ENCODE data around the gene ELOF1.
"Not testable (repeated sequence)": the region's sequence is repeated elsewhere in the genome, so short reads cannot be mapped to it uniquely, and the experiment has no call there.

Gene ELOF1

DNA sequence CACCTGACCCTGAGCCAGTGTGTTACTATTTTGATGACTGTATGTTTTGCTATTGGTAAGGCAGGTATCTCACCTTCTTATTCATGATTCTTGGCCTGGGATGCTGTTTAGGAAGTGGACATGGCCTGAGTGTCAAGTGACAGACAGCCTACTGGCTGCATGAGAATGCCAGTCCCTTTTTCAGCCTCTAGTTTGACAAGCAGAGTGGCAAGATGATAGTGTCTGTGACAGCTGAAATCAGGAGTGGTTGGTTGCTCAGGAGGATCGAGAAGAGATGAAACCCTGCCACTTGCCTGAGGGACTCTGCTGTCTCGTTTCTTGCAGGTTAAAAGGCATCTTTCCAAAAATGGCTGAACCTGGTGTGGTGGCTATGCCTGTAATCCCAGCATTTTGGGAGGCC lies 7.1 kb upstream of the ELOF1 start:
- DNase-seq, result no peak

DNA sequence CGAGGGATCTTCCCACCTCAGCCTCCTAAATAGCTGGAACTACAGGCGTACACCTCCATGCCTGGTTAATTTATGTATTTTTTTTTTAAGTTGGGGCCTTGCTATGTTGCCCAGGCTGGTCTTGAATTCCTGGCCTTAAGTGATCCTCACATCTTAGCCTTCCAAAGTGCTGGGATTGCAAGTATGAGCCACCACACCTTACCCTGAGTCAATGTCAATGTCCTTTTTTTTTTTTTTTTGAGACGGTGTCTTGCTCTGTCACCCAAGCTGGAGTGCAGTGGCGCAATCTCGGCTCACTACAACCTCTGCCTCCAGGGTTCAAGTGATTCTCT lies 6.6 kb upstream of the ELOF1 start:
- DNase-seq, result not testable (repeated sequence)

DNA sequence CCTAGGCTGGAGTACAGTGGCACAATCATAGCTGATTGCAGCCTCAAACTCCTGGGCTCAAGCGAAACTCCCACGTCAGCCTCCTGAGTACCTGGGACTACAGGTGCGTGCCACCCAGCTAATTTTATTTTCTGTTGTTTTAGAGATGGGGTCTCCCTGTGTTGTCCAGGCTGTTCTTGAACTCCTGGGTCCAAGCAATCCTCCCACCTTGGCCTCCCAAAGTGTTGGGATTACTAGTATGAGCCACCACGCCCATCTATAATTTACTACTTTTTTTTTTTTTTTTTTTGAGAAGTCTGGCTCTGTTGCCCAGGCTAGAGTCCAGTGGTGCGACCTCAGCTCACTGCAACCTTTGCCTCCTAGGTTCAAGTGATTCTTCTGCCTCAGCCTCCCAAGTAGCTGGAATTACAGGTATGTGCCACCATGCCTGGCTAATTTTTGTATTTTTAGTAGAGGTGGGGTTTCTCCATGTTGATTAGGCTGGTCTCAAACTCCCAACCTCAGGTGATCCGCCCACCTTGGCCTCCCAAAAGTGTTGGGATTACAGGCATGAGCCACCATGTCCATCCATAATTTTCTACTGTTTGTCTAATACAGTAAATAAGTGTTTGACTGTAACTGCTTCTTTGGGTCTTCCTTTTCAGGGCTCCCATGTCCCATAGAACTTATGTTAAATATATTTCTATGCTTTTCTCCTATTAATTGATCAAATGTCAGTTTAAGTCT lies 5.2 kb upstream of the ELOF1 start:
- not testable (repeated sequence) for DNase-seq

DNA sequence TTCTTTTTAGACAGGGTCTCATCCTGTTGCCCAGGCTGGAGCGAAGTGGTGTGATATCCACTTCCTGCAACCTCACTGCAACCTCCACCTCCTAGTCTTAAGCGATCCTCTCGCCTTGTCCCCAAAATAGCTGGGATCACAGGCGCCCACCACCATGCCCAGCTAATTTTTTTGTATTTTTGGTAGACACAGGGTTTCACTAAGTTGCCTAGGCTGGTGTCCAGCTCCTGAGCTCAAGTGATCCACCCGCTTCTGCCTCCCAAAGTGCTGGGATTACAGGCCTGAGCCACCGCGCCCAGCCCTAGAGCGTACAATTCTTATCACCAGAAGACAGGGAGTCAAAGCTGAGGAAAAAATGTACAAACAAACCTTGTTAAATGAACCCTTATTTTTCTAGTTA lies 4.5 kb upstream of the ELOF1 start:
- no peak for DNase-seq

DNA sequence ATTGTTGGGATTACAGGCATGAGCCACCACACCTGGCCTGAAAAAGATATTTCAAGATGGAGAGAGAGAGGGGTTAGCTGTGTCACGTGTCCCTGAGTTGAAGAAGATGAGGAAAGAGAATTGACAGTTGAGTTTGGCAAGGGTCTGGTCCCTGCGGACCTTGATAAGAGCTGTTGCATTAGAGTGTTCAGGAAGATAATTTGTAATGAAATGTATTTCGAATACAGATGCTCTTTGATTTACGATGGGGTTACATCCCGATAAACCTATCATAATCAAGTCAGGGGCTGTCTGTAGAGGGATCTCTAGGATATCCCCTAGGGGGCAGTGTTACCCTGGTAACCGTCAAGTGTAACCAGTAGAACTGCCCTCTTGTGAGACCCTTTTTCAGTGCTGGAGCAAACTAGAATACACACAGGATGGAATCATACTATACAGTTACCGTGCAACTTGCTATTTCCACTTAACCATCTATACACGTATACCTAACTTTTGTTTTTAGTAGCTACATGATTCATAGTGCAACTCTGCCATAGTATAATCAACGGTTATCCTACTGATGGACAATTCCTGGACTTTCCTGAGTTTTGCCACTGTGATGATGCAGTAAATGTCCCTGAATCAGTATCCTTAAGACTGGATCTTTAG lies 1.5 kb upstream of the ELOF1 start:
- DNase-seq, result peak; percentile 53

DNA sequence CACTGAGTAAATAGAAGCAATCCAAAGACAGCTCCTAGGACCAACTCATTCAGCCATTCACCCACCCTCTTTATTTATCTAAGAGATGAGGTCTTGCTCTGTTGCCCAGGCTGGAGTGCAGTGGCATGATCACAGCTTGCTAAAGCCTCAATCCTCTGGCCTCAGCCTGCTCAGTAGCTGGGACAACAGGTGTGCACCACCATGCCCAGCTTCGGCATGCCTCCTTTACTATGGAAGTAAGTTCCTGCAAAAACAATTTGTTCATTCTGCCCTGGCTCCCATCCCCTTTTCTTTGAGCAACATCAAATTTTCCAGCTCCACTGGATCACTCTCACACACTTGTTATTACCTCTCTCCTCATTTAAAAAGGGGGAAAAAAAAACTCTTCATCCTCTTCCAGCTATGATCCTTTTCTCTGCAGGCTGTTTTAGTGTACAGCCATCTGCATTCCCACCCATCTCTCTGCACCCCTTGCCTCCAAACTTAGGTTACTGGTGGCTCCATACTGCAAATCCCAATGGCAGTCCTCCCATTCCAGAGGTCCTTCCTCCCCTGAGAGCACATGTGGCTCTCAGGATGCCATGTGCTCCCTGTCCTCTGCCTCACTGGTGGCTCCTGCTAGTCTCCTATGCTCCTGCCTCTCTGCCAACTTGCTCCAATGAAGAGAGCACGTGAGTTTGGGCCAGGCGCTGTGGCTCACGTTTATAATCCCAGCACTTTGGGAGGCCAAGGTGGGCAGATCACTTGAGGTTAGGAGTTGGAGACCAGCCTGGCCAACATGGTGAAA lies 2.2 kb downstream of the ELOF1 start:
- DNase-seq, result no peak

DNA sequence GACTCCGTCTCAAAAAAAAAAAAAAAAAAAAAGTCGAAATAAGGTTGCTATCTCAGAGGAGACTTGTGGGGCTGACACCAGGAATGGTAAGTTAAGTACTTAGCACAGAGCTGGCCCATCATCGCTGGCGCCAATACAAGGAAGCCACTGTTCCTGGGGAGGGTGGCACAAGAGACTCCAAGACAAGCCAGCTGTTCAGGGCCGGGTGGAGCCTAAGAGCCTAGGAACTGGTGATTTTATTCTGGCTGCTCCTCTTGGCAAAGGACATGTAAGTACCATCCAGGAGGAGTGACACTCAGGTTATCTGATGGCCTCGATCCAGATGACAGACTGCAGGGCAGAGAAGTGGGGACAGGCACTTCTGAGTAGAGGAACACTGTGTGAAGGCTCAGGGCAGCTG lies 3.8 kb downstream of the ELOF1 start:
- no peak for DNase-seq

DNA sequence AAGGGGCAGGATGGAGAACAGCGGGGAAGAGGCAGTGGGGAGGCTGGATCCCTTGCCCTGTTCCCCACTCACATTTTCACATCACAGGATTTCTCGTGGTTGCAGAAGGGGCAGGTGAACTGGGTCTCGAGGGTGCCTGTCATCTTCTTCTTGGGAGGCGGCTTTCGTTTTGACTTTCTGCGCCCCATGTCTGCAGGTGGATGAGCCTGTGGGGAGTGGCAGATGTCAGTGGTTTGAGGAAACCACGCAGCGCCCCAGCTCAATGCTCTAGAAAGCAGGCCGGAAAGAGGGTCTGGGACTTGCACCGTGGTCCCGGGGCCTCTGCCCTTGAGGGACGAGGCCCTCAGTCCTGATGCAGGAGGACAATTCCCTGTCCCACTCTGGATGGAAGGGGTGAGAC lies 4.9 kb downstream of the ELOF1 start:
- no peak for DNase-seq

DNA sequence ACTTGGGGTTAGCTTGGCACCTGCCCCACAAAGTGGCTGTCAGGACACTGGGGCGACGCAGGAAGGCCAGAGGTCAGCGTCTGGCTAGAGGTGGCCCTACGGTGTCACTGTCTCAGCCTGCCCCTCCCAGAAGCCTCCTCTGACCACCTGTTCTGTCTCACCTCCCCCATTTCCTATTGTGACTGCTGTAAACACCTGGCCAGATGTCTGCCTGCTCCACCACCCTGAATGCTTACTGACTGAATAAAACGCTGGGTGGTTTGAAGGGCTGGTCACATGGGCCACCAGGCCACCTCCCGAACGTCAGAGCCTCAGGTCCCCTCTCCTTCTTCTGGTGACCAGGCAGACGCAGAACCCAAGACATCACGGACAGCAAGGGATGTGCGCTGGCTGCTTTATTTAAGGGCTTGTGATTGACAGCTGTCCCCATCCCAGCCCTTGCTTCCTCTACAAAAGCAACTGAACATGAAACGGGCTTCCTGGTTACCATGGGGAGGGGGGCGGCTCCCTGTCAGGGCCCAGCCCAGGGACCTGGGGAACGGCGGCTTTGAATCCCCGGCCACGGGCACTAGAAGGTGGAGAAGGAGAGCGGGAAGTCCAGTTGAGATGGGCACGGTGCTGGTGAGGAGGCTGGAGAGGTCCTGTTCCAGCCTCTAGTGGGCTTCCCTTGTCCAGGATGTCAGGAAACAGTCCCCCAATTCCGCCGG lies 6.2 kb downstream of the ELOF1 start:
- DNase-seq, result no peak

DNA sequence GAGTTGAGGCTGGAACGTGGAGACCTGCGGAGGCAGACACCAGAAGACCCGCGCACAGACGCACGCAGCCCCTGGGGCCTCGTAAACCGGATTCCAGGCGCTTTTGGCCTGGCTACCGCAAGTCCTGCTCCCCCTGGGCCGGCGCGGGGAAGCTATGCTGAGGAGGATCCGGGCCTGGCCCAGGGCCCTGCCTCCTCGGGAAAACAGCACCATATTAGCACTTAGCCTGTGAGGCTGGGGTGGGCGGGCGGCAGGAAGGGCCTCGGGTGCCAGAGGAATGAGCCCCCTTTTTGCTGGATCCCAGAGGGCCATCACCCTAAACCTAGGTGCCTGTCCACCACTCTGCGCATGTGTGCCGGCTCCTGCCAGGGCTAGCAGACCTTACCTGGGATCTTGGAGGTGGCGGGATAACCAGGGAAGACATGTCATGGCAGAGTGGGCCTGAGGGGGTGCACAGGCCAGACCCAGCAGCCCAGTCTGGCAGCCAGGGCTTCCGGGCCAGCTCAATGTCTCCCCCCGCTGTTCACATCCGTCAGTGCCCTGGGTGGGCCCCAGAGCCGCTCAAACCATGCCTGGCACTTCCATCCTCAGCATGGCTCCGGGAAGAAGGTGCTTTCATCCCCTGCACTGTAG lies 7.3 kb downstream of the ELOF1 start:
- no peak for DNase-seq

DNA sequence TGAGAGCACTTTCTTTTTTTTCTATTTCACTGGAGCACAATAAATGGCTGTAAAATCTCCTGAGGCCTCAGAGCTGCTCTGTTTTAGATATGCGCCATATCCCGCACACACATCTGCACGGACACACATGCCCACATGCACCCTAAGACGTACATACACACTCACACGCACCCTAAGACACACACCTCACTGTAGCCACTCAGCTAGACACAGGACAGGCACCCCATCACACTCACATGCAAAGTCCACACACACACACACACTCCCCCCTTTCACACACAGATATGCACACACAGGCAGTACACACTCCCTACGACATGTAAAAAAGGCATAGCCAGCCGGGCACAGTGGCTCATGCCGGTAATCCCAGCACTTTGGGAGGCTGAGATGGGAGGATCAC lies 8.8 kb downstream of the ELOF1 start:
- DNase-seq, result no peak

DNA sequence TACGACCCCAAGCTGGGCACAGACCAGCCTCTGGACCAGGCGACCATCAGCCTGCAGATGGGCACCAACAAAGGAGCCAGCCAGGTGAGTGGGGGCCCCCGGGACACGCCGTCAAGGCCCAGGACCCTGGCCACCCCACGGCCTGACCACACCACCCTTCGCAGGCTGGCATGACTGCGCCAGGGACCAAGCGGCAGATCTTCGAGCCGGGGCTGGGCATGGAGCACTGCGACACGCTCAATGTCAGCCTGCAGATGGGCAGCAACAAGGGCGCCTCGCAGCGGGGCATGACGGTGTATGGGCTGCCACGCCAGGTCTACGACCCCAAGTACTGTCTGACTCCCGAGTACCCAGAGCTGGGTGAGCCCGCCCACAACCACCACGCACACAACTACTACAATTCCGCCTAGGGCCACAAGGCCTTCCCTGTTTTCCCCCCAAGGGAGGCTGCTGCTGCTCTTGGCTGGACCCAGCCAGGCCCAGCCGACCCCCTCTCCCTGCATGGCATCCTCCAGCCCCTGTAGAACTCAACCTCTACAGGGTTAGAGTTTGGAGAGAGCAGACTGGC lies 9.6 kb downstream of the ELOF1 start:
- no peak for DNase-seq

DNA sequence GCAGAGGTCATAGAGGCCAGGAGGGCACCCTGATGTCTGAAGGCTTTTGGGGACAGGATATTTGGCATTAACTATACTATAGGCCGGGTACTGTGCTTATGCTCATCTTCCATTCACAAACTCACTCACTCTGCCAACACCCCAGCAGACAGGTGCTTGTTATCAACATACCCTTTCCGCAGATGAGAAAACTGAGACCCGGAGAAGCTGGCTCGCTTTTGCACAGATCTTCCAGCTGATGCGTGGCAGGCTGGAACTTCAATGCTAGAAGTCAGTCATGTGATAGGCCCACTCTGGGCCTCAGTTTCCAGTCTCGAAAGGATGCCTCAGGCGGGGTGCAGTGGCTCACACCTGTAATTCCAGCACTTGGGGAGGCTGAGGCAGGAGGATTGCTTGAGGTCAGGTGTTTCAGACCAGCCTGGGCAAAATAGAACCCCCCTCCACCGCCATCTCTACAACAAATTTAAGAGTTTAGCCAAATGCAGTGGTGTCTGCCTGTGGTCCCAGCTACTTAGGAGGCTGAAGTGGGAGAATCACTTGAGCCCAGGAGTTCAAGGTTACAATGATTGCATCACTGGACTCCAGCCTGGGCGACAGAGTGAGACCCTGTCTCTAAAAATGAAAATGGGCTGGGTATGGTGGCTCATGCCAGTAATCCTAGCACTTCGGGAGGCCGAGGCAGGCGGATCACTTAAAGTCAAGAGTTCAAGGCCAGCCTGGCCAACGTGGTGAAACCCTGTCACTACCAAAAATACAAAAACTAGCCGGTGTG lies 10.9 kb downstream of the ELOF1 start:
- DNase-seq, result no peak

DNA sequence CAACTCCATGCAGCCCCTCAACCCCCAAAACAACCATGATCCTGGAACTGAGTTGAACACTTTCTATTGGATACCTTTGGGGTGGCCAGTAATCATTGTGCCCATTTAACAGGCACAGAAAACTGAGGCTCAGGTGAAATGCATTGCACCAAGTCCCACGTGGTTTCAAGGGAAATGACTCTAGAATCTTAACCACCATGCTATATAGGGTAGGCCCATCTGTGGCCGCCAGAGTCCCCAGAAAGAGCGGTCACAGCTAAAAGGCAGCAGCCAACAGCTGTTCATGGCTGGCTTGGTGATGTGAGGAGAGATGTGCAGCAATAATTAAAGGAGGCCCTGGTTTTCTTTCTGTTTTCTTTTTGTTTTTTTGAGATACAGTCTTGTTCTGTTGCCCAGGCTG lies 17.8 kb downstream of the ELOF1 start:
- DNase-seq, result no peak

DNA sequence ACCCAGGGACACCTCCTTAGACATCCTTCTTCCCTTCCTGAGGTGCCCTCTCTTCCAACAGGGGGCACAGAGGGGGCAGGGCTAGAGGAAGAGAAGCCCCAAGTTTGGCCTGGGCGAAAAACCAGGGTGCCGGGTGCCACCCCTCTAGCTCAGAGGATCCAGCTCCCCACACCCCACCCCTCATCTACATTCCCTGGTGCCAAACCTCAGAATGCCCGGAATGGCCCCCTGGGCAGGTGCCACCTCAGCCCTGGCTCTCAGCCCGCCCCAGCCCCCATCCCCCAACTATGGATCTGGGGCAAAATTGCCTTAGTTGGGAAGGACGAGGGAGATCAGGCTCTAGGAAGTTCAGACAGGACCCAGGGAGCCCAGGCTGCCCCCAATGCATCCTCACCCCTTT lies 18.4 kb downstream of the ELOF1 start:
- no peak for DNase-seq

DNA sequence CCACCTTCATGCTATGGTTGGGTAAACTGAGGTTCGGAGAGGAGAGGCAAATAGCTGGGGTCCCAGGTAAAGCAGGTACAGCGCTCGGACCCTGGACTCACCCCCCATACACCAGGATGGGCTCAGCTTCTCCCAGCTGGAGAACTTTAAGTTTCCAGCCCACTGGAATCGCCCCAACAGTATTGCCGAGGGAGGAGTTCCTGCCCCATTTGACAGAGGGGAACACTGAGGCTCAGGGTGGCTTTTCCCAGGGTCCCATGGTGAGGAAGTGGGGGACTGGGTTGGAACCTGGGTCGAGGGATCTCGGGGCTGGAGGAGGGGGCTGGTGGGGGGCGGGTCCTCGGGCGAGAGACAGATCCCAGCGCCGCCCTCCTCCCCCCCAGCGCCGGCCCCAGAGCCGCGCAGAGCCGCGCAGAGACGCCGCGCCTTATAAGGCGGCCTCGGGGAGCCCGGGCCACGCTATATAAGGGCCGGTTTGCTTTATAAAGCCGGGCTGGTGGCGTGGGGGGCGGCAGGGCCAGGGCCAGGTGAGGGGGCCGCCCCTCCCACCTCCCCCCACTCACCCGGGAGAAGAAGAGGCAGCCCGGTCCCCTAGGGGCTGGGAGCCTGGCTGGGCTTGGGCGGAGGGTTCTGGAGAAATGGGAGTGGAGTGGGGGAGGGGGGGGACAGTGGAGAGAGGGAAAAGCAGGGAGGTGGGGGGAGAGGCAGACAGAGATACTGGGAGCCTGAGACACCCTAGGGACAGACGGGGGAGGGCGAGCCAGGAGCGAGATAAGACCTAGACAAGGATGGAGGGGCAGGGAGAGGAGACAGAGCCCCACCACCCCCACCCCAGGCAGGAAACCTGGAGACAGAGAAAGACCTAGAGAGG lies 19.3 kb downstream of the ELOF1 start:
- DNase-seq, result no peak

DNA sequence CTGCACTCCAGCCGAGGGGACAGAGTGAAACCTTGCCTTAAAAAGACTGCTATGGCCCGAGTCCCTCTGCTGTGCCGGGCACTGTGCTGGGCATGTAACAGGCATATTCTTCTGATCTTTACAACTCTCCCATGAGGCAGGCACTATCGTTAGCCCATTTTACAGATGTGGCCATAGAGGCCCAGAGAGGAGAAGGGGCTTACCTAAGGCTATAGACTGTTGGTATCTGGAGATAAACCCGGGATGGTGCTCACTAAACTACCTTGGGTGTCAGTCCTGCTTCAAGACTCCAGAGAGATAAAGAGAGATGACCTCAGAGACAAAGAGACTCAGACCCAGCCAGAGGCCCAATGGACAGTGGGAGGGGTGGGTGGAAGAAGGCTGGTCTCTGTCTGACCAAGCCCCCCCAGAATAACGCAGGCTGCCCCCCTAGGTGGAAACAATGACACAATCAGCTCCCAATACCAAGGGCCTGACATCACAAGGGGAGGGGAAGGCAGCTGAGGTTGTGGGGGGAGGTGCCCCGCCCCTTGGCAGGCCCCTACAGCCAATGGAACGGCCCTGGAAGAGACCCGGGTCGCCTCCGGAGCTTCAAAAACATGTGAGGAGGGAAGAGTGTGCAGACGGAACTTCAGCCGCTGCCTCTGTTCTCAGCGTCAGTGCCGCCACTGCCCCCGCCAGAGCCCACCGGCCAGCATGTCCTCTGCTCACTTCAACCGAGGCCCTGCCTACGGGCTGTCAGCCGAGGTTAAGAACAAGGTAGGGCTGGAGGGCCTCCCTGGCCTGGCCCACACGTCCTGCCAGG lies 20.6 kb downstream of the ELOF1 start, which contains the start of gene CNN1:
Gene CNN1 (plus strand): TSS at position 620 of the 805 bp plus-strand sequence. CDS start 77 bp downstream, at position 697.
- DNase-seq, result no peak

DNA sequence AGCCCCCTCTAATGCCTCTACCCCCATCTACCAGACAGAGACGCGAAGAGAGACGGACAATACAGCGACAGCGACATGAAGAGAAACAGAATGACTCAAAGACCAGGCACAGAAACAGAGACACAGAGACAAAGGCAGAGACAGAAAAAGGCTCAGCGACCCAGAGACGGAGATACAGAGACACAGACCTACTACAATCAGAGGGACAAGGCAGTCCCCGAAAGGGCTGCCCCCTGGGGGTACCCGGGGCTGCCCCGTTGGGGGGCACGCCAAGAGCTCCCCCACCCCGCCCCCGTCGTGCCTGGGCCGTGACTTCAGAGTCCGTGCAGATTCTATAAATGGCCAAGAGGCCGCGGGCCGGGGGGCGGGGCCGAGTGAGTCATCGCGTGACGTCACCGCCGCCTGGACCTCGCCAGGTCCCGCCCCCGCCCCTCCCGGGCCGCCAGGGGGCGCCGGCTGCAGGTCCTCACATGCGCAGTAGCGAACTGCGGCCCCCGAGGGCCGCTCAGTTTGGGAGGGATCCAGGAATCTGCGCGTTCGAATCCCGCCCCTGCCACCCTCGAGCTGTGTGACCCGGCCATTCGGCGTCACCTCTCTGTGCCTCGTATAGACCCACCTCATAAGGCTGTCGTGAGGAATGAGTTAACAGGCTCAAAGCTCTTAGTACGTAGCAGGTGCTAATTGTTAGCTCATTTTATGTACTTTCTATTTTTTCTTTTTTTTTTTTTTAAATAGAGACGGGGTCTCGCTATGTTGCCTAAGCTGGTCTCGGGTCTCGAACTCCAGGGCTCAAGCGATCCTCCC lies 23.0 kb downstream of the ELOF1 start:
- DNase-seq, result peak; percentile 85

DNA sequence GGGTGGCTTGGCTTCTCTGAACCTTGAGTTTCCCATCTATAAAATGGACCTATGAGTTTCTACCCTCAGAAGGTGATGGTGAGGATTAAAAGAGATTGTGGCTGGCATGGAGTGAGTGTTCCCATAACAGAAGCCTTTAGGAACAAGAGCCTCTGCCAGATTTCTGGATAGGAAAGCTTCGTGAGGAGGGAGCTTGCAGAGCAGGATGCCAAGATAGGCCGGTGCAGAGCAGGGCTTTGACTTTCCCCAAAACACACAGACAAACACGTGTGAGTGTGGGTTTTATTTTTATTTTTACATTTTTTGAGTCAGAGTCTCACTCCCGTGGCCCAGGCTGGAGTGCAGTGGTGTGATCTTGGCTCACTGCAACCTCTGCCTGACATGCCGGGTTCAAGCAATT lies 24.1 kb downstream of the ELOF1 start:
- no peak for DNase-seq
